Breast epithelium (tissue), 3 donors: ENCODE results near the gene NUP107.

Experiments
- POLR2A ChIP-seq: fragments of 450-650 bp; IDR thresholded peaks from one replicate; pipeline ENCODE4 v1.6.1; 2016; ENCODE audit warnings: antibody characterized with exemption, mild to moderate bottlenecking, moderate library complexity
- TF ChIP-seq, protein P1 (sequence below), 3 donors: fragments of 450-650 bp; IDR thresholded peaks; one replicate each; pipeline ENCODE4 v1.5.1; 2016 to 2017; ENCODE audit warnings: antibody characterized with exemption in 3 of 3, mild to moderate bottlenecking in 3 of 3, moderate library complexity in 3 of 3

DNA sequence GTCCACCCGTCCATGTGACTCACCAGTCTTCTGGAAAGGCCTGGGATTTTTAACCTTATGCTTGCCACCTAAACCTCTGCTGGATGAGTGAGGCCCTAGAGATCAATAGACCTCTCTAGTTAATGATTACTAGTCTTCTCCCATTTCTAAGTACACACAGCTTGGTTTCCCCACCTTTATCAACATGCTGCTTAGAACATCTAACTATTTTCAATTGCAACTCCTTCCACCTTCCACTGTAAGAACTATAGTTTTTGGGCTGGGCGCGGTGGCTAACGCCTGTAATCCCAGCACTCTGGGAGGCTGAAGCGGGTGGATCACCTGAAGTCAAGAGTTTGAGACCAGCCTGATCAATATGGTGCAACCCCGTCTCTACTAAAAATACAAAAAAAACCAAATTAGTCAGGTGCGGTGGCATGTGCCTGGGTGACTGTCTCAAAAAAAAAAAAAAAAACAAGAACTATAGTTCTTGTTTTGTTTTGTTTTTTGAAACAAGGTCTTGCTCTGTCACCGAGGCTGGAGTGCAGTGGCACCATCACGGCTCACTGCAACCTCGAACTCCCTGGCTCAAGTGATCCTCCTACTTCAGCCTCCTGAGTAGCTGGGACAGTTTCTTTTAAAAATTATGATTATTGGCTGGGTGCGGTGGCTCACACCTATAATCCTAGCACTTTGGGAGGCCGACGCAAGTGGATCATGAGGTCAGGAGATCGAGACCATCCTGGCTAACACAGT, 102.5 kb downstream of the NUP107 start:
- TF ChIP-seq, protein P1, sequence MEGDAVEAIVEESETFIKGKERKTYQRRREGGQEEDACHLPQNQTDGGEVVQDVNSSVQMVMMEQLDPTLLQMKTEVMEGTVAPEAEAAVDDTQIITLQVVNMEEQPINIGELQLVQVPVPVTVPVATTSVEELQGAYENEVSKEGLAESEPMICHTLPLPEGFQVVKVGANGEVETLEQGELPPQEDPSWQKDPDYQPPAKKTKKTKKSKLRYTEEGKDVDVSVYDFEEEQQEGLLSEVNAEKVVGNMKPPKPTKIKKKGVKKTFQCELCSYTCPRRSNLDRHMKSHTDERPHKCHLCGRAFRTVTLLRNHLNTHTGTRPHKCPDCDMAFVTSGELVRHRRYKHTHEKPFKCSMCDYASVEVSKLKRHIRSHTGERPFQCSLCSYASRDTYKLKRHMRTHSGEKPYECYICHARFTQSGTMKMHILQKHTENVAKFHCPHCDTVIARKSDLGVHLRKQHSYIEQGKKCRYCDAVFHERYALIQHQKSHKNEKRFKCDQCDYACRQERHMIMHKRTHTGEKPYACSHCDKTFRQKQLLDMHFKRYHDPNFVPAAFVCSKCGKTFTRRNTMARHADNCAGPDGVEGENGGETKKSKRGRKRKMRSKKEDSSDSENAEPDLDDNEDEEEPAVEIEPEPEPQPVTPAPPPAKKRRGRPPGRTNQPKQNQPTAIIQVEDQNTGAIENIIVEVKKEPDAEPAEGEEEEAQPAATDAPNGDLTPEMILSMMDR (IDR thresholded peaks at IDR 0.05), result no peak
- TF ChIP-seq POLR2A, result no peak
